Endothelial cell of umbilical vein (primary cell): Measurements from ENCODE around the gene STX12.

ENCODE experiments used
- EZH2 ChIP-seq: IDR thresholded peaks from 2 replicates; pipeline ENCODE4 v1.6.1; 2012; ENCODE audit warnings: borderline replicate concordance, low read depth, mild to moderate bottlenecking, moderate library complexity, low read length, inconsistent platforms; ENCODE audit not compliant: severe bottlenecking
- FOS ChIP-seq: IDR thresholded peaks from 2 replicates; pipeline ENCODE4 v1.6.1; 2011; ENCODE audit warnings: mild to moderate bottlenecking, low read length, moderate library complexity, borderline replicate concordance; ENCODE audit not compliant: insufficient read depth
- GATA2 ChIP-seq: IDR thresholded peaks from 2 replicates; pipeline ENCODE4 v1.7.0; 2011; ENCODE audit warnings: low read depth, mild to moderate bottlenecking, moderate library complexity, mixed read lengths, low read length; ENCODE audit not compliant: insufficient read length, insufficient read depth
- JUN ChIP-seq: IDR thresholded peaks from 2 replicates; pipeline ENCODE4 v1.6.1; 2011; ENCODE audit warnings: borderline replicate concordance, low read depth; ENCODE audit not compliant: insufficient read length, insufficient read depth
- MYC ChIP-seq: IDR thresholded peaks from one replicate; pipeline ENCODE4 v1.6.1; 2011; ENCODE audit warnings: mild to moderate bottlenecking, low read depth, low read length
- POLR2A ChIP-seq: IDR thresholded peaks from 2 replicates; pipeline ENCODE4 v1.6.1; 2012; ENCODE audit warnings: low read depth, mild to moderate bottlenecking, control low read depth, low read length
- POLR2AphosphoS5 ChIP-seq: IDR thresholded peaks from 2 replicates; pipeline ENCODE4 v1.6.1; 2012; ENCODE audit warnings: low read depth, mild to moderate bottlenecking, control low read depth, low read length, moderate library complexity; ENCODE audit not compliant: insufficient read depth
- TF ChIP-seq, protein P1 (sequence below), 2 donors: IDR thresholded peaks; 1 replicate in 1 of 2; 2 replicates in 1 of 2; pipeline ENCODE4 v1.5.1; 2011; ENCODE audit warnings: low read length in 2 of 2, mild to moderate bottlenecking in 2 of 2, moderate library complexity in 2 of 2, control low read depth in 1 of 2, inconsistent platforms in 1 of 2, low read depth in 1 of 2; ENCODE audit not compliant: insufficient read depth in 1 of 2; ENCODE audit errors: extremely low read depth in 1 of 2
- TF ChIP-seq, protein P2 (sequence below): IDR thresholded peaks from 2 replicates; pipeline ENCODE4 v1.6.1; 2011; ENCODE audit not compliant: insufficient read depth, insufficient read length

DNA sequence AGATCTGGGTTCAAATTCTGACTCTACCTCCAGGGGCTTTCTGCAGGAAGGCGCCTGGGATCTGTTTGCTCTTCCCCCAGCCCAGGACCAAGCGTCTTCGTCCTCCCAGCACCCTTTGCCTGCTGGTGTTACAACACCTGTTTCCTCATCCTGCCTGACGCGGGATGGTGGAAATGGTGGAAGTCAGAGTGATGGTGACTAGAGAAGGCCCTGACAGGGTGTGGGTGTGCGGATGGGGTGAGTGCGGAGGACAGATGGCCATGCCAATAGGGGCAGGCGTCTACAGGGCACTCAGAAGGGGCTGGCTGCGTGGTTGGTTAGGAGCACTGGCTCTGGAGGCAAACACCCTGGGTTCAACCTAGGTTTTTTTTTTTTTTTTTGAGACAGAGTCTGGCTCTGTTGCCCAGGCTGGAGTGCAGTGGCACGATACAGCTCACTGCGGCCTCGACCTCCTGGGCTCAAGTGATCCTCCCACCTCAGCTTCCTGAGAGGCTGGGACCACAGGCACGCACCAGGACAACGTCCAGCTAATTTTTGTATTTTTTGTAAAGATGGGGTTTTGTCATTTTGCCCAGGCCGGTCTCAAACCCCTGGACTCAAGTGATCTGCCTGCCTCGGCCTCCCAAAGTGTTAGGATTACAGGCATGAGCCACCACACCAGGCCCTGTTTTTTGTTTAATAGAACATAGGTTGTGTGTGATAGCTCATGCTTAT is 100.8 kb downstream of the STX12 start:
- TF ChIP-seq EZH2 (no peak), JUN (no peak), GATA2 (no peak), POLR2AphosphoS5 (no peak), POLR2A (no peak), FOS (no peak), MYC (no peak)
- TF ChIP-seq, protein P1, sequence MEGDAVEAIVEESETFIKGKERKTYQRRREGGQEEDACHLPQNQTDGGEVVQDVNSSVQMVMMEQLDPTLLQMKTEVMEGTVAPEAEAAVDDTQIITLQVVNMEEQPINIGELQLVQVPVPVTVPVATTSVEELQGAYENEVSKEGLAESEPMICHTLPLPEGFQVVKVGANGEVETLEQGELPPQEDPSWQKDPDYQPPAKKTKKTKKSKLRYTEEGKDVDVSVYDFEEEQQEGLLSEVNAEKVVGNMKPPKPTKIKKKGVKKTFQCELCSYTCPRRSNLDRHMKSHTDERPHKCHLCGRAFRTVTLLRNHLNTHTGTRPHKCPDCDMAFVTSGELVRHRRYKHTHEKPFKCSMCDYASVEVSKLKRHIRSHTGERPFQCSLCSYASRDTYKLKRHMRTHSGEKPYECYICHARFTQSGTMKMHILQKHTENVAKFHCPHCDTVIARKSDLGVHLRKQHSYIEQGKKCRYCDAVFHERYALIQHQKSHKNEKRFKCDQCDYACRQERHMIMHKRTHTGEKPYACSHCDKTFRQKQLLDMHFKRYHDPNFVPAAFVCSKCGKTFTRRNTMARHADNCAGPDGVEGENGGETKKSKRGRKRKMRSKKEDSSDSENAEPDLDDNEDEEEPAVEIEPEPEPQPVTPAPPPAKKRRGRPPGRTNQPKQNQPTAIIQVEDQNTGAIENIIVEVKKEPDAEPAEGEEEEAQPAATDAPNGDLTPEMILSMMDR (IDR thresholded peaks at IDR 0.05; ENCODE audit: extremely low read depth in 1 of 2, insufficient read depth in 1 of 2, low read depth in 1 of 2, low read length in 2 of 2): no peak
- TF ChIP-seq, protein P2, sequence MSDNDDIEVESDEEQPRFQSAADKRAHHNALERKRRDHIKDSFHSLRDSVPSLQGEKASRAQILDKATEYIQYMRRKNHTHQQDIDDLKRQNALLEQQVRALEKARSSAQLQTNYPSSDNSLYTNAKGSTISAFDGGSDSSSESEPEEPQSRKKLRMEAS: no peak
